Measurements from ENCODE around the gene GTF3C2. TPM values are rescaled to one million over a fixed set of nuclear protein-coding genes. Genes with fewer than 3 reads are reported as not detected.

GTF3C2 gene
- total RNA-seq, 2 experiments from 2014 or later: 54.3 to 59.0 TPM

DNA sequence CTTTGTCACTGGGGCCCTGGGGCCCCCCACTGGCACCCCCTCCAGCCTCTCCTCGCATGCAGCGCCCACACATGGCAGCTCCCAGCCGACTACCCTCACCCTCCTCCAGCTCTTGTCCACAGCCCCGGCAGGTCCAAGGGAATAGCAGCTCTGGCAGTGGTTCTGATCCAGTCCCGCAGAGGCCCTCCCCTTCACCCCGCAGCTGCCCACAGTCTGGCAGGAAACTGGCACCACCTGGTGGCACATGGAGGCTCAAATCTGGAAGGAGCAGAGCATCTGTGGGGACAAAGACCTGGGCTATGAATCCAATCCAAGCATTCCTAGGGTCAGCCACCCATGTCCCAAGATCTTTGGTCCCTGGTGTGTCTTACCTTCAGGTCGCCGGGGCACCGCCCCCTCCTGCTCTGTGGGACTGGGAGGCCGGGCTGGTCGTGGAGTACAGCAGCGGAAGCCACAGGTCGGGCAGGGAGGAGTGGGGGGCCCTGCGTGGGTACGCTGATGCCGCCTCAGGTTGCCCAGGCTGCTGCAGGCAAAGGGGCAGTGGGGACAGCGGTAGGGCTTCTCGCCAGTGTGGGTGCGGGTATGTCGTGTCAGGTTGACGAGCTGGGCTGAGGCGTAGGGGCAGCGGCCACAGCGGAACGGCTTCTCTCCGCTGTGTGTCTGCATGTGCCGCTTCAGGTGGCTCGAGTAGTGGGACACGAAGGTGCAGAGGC is 21.7 kb upstream of the GTF3C2 start:
- Mint-ChIP-seq H3K36me3 (ENCODE audit: low read depth) (peaks cover 60% of the 10 kb centered on the region), H3K4me1 (peaks cover 34% of the 10 kb centered on the region), H3K4me3 (no peak overlapping the region), H3K27ac (peak overlapping the region; percentile 62), H3K9me3 (no peaks in the 10 kb centered on the region), H3K27me3 (no peaks in the 10 kb centered on the region)
- CTCF ChIA-PET: interaction anchor here (1.0 kb wide), 2 partner anchors 12 to 31 kb away, joined by 3 read pairs; partner anchors contain the start of gene PPM1G
- no peak for DNase-seq
- POLR2A ChIA-PET: no interaction called here

DNA sequence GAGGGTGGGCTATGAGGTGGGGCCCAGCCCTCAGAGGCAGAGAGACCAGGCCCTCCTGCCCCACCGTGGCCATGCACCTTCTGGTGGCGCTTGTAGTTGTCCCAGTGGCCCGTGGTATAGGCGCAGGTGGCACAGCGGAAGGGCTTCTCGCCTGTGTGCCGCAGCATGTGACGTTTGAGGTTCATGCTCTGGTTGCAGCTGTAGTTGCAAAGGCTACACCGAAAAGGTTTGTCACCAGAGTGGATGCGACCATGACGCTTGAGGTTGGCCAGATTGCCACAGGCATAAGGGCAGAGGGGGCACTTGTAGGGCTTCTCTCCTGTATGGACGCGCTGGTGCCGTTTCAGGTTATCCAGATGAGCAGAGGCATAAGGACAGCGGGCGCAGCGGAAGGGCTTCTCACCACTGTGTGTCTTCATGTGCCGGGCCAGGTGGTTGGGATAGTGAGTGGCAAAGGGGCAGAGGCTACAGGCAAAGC is 21.1 kb upstream of the GTF3C2 start:
- Mint-ChIP-seq H3K4me3 (no peak overlapping the region), H3K9me3 (no peaks in the 10 kb centered on the region), H3K27ac (no peak overlapping the region), H3K36me3 (ENCODE audit: low read depth) (peaks cover 62% of the 10 kb centered on the region), H3K27me3 (no peaks in the 10 kb centered on the region), H3K4me1 (peaks cover 40% of the 10 kb centered on the region)
- ChIA-PET CTCF (interaction anchor here (1.0 kb wide), 1 partner anchor 32 kb away, joined by 3 read pairs; the partner anchor contains the start of gene PPM1G), POLR2A (no interaction called here)
- no peak for DNase-seq

GRCh38 chr2:27376866-27377617 is 20.5 kb upstream of the GTF3C2 start:
- H3K4me3 Mint-ChIP-seq: no peak overlapping the region
- no peak for DNase-seq
- H3K4me1 Mint-ChIP-seq: peaks cover 43% of the 10 kb centered on the region
- POLR2A ChIA-PET: no interaction called here
- no peaks in the 10 kb centered on the region for H3K27me3 Mint-ChIP-seq
- CTCF ChIA-PET: interaction anchor here (0.6 to 1.0 kb wide), 2 partner anchors 32 to 33 kb away, joined by 3 read pairs; partner anchors contain the start of gene PPM1G
- H3K27ac Mint-ChIP-seq: peak overlapping the region; percentile 69
- H3K36me3 Mint-ChIP-seq (ENCODE audit: low read depth): peaks cover 61% of the 10 kb centered on the region
- H3K9me3 Mint-ChIP-seq: no peaks in the 10 kb centered on the region

DNA sequence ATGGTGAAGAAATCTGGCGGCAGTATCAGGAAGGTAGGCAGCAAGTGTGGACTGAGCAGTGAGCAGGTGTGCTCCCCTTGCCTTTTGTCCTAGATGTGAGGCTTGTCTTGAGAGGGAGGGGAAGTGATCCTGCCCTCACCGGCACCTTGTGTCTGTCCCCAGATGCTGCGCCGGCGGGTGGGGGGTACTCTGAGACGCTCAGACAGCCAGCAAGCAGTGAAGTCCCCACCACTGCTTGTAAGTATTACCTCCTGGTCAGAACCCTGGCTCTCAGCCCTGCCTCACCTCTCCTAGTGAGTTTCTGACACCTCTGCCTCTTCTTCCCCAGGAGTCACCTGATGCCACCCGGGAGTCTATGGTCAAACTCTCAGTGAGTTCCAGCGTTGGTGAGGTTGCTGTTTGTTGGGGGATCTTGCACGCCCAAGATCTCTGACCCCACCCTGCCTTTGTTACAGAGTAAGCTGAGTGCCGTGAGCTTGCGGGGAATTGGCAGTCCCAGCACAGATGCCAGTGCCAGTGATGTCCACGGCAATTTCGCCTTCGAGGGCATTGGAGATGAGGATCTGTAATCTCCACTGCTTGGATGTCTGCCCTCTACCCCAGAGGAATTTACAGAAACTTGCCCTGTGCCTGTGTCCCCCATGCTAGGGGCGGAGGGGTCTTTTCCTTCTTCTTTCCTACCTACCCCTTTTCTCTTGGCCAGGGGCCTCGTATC is 19.7 kb upstream of the GTF3C2 start:
- H3K36me3 Mint-ChIP-seq (ENCODE audit: low read depth): peaks cover 61% of the 10 kb centered on the region
- H3K27ac Mint-ChIP-seq: no peak overlapping the region
- no peak overlapping the region for H3K4me3 Mint-ChIP-seq
- no peaks in the 10 kb centered on the region for H3K27me3 Mint-ChIP-seq
- H3K4me1 Mint-ChIP-seq: peaks cover 45% of the 10 kb centered on the region
- no peaks in the 10 kb centered on the region for H3K9me3 Mint-ChIP-seq
- no peak for DNase-seq
- ChIA-PET POLR2A (no interaction called here), CTCF (interaction anchor here (0.5 to 0.6 kb wide), 2 partner anchors 31 to 50 kb away, joined by 3 read pairs; no protein-coding TSS in a partner anchor)

- peaks cover 59% of the 10 kb centered on the region for H3K36me3 Mint-ChIP-seq (ENCODE audit: low read depth)
These were observed 19.0 kb upstream of the GTF3C2 start for GRCh38 chr2:27375513-27376099.

DNA sequence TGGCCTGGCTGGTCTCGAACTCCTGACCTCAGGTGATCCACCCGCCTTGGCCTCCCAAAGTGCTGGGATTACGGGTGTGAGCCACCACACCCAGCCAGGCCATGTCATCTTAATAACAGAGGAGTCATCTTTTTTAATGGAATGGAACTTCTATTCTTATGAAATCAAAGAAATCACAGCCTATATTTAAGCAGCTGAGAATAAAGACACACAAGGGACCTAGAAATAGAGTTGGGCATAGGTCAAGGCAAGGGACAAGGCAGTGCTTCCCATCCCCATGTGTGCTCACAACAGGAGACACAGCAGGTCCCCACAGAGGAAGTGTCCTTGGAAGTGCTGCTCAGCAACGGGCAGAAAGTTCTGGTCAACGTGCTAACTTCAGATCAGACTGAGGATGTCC is 17.0 kb upstream of the GTF3C2 start:
- no peak for DNase-seq
- H3K27ac Mint-ChIP-seq: no peak overlapping the region
- no peaks in the 10 kb centered on the region for H3K9me3 Mint-ChIP-seq
- H3K27me3 Mint-ChIP-seq: no peaks in the 10 kb centered on the region
- ChIA-PET POLR2A (interaction anchor here (0.6 kb wide), 1 partner anchor 17 kb away, joined by 3 read pairs; no protein-coding TSS in a partner anchor), CTCF (no interaction called here)
- no peak overlapping the region for H3K4me3 Mint-ChIP-seq
- peaks cover 36% of the 10 kb centered on the region for H3K4me1 Mint-ChIP-seq
- H3K36me3 Mint-ChIP-seq (ENCODE audit: low read depth): peaks cover 53% of the 10 kb centered on the region

More at GRCh38 chr2:27375513-27376099, 19.0 kb upstream of the GTF3C2 start:
- no peaks in the 10 kb centered on the region for H3K9me3 Mint-ChIP-seq
- DNase-seq: no peak
- H3K27ac Mint-ChIP-seq: no peak overlapping the region
- ChIA-PET CTCF (interaction anchor here (0.5 kb wide), 1 partner anchor 51 kb away, joined by 3 read pairs; no protein-coding TSS in a partner anchor), POLR2A (no interaction called here)
- peaks cover 40% of the 10 kb centered on the region for H3K4me1 Mint-ChIP-seq
- H3K27me3 Mint-ChIP-seq: no peaks in the 10 kb centered on the region
- H3K4me3 Mint-ChIP-seq: no peak overlapping the region

DNA sequence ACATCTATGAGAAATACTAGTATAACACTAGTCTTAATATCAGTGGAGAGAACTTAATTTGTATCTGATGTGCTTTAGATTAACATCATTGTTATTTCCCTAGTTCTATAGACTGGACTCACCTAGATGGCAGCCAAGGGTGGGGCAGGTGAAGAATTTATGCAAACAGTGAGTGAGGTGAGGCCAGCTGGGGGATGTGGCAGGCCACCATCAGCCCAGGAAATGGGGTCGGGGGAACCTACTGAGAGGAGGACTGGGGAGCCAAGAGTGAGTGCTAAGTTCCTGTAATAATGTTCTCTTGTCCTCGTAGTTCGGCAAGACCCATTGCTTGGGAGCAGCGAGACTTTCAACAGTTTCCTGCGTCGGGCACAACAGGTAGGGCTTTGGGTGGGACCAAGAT is 16.4 kb upstream of the GTF3C2 start:
- H3K36me3 Mint-ChIP-seq (ENCODE audit: low read depth): peaks cover 55% of the 10 kb centered on the region
- ChIA-PET POLR2A (interaction anchor here (0.6 kb wide), 1 partner anchor 17 kb away, joined by 3 read pairs; no protein-coding TSS in a partner anchor), CTCF (interaction anchor here (0.8 to 1.9 kb wide), 2 partner anchors 13 to 32 kb away, joined by 3 to 5 read pairs; no protein-coding TSS in a partner anchor)
- peak; percentile 41 for DNase-seq
- H3K4me3 Mint-ChIP-seq: peak overlapping the region; percentile 84
- peak overlapping the region; percentile 55 for H3K27ac Mint-ChIP-seq
- no peaks in the 10 kb centered on the region for H3K27me3 Mint-ChIP-seq
- peaks cover 41% of the 10 kb centered on the region for H3K4me1 Mint-ChIP-seq
- H3K9me3 Mint-ChIP-seq: no peaks in the 10 kb centered on the region

- Mint-ChIP-seq H3K27ac (peak overlapping the region; percentile 97), H3K36me3 (ENCODE audit: low read depth) (peaks cover 46% of the 10 kb centered on the region), H3K27me3 (no peaks in the 10 kb centered on the region), H3K9me3 (no peaks in the 10 kb centered on the region), H3K4me1 (peaks cover 45% of the 10 kb centered on the region), H3K4me3 (peak overlapping the region; percentile 84)
- POLR2A ChIA-PET: interaction anchor here (1.5 kb wide), 1 partner anchor 9 kb away, joined by 4 read pairs; no protein-coding TSS in a partner anchor
- CTCF ChIA-PET: interaction anchor here (0.7 to 1.9 kb wide), 9 partner anchors 8 to 313 kb away, joined by 3 to 6 read pairs (median 4); partner anchors contain the start of genes GTF3C2, NRBP1, PPM1G and SLC4A1AP
- DNase-seq: peak; percentile 31
These were observed 14.5 kb upstream of the GTF3C2 start for GRCh38 chr2:27370816-27371620.

- DNase-seq: peak; percentile 99
- Mint-ChIP-seq H3K4me1 (peaks cover 45% of the 10 kb centered on the region), H3K36me3 (ENCODE audit: low read depth) (peaks cover 43% of the 10 kb centered on the region), H3K27ac (peak within 1 kb of the TSS; percentile 97), H3K27me3 (no peaks in the 10 kb centered on the region), H3K9me3 (no peaks in the 10 kb centered on the region), H3K4me3 (peak within 1 kb of the TSS; percentile 84)
- ChIA-PET POLR2A (interaction anchor here (0.8 to 1.5 kb wide), 3 partner anchors 10 to 59 kb away, joined by 3 to 4 read pairs (median 3); partner anchors contain the start of gene GTF3C2), CTCF (interaction anchor here (0.6 to 2.4 kb wide), 17 partner anchors 9 to 314 kb away, joined by 3 to 15 read pairs (median 4); partner anchors contain the start of genes GTF3C2, NRBP1 and PPM1G)
These were observed 13.7 kb upstream of the GTF3C2 start, which contains the start of the genes EIF2B4 and SNX17 for GRCh38 chr2:27370026-27370815. Gene EIF2B4, minus strand, starts transcription at chr2:27370338. Its CDS starts 24 bp downstream, at chr2:27370314. Gene SNX17, plus strand, starts transcription at chr2:27370616. Its CDS starts 128 bp downstream, at chr2:27370744.

DNA sequence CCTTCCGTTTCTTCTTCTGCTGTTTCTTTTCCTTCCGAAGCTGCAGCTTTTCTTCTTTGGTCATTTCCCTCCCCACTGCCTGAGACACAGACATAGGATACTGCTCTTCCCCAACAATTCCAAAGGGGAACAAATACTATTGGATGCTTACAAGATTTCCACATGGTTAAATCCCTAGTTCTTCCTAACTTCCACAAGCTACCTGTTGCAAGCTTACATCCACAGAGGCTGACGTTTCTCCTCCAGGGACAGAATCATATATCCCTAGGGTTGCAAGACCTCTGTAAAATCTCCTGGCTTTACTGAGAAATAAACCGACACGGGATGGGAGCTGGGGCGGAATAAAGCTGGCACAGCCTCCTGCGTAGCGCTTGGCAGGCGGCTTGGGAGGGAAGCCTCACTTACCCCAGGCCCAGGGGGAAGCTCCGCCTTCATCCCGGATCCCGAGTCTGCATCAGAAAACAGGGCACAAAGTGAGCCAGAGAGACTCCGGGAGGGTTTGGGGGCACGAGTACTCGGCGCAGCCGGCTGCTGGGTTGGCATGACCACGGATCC is 13.0 kb upstream of the GTF3C2 start:
- Mint-ChIP-seq H3K4me3 (peak overlapping the region; percentile 84), H3K4me1 (peaks cover 45% of the 10 kb centered on the region), H3K36me3 (ENCODE audit: low read depth) (peaks cover 41% of the 10 kb centered on the region), H3K27me3 (no peaks in the 10 kb centered on the region), H3K9me3 (no peaks in the 10 kb centered on the region), H3K27ac (peak overlapping the region; percentile 92)
- ChIA-PET CTCF (interaction anchor here (0.6 to 2.4 kb wide), 16 partner anchors 9 to 1127 kb away, joined by 3 to 15 read pairs (median 4); partner anchors contain the start of genes GTF3C2 and NRBP1), POLR2A (interaction anchor here (0.8 to 0.9 kb wide), 2 partner anchors 13 to 60 kb away, joined by 3 read pairs; partner anchors contain the start of gene GTF3C2)
- DNase-seq: no peak

Data from activated CD4-positive, alpha-beta T cell treated with anti-CD3 and anti-CD28 coated beads, Interleukin-2, amount 10 ng/mL, durations not matched to agents 7 days and 5 days (primary cell).